ENCODE data around the gene ADCYAP1.
A peak's percentile ranks its signal among the peaks of the same experiment; 100 is the strongest.
"Not testable (repeated sequence)": the region's sequence is repeated elsewhere in the genome, so short reads cannot be mapped to it uniquely, and the experiment has no call there.

Gene ADCYAP1

GRCh38 chr18:904218-905090 lies at the start of gene ADCYAP1:
Gene ADCYAP1, plus strand, starts transcription at chr18:904871. Its CDS starts 516 bp downstream, at chr18:905387.
- no peak for DNase-seq (ENCODE audit: low spot score)

DNA sequence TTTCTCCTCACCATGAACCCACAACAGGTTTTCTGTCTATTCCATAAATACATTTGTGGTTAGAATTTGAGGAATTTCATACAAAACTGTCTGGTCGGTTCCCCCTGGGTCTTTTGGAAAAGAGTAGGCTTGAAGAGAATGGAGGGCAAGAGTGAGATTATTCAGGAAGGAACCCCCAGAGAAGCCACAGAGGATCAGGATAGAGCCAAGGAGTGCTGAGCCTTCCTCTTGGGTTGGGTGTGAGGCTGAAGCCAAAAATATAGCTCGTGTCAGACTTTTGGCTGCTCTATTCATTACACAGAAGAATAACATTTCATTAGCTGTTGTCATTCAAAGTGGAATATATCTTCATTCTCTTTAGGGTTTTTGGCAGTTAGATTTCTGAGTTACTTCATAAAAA lies 46.7 kb upstream of the ADCYAP1 start:
- DNase-seq (ENCODE audit: low spot score) = no peak

- DNase-seq (ENCODE audit: low spot score) = peak; percentile 87
Observed at GRCh38 chr18:864872-865273, 39.8 kb upstream of the ADCYAP1 start.

GRCh38 chr18:867257-867656 lies 37.4 kb upstream of the ADCYAP1 start:
- no peak for DNase-seq (ENCODE audit: low spot score)

DNA sequence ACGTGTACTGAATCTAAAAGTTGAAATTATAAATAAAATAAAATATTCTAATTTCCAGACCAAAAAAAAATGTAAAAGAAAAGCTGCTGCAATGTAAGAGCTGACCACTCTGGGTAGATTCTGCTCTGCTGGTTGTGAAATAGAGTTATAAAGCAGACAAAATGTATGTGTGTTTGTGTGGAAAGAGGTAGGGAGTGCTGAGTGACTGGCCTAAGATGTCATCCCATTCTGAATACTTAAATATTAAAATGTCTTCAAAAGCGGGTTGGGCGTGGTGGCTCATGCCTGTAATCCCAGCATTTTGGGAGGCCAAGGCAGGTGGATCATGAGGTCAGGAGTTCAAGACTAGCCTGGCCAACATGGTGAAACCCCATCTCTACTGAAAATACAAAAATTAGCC lies 31.2 kb upstream of the ADCYAP1 start:
- DNase-seq (ENCODE audit: low spot score) = not testable (repeated sequence)

DNA sequence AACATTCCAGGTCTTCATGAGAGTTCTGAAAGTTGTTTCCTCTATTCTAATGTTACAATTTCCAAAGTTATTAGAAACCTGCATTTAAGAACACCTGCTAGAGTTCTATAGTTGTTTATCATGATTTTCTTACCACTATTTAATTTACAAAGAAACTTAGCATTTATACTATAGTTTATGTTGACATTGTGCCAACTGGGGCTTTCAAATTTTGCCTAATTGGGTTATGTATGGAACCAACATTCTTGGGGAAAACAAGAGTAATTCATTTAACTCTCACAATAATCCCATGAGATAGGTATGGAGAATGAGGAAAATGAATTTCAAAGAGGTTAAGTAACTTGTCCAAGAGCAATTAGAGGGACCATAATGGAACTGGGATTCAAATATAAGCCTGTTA lies 28.8 kb upstream of the ADCYAP1 start:
- no peak for DNase-seq (ENCODE audit: low spot score)

- DNase-seq (ENCODE audit: low spot score) = no peak
Observed at GRCh38 chr18:877238-877637, 27.4 kb upstream of the ADCYAP1 start.

DNA sequence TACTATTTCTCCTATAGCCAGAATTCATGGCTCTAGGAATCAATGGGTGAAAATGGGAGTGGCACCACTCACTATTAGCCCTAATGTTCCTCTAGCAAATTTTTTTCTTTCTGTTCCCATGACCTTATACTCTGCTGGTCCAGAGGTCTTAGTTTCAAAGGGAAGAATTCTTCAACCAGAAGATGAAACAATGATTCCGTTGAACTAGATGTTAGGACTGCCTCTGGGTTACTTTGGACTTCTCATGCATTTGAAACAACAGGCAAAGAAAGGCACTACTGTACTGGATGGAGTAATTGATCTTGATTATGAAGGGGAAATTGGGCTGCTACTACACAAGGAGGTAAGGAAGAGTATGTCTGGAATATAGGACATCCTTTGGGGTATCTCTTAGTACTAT lies 18.6 kb upstream of the ADCYAP1 start:
- DNase-seq (ENCODE audit: low spot score) = no peak

DNA sequence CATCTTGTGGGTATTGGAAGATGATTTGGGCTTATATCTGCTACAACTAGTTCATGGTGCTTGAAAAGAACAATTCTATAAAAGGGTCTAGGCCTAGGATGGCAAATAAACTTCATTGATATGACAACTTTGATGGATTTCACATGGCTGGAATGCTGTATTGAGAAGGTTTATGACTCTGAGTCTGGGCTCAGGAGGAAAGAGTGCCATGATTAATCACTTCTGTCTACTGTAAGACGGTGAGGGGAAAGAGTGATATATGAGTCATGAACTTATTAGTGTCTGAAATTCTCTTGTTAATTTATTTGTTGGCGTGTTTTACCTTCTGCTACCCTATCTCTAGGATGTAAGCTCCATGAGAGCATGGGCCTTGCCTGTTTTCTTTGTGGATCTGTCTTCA lies 17.0 kb upstream of the ADCYAP1 start:
- DNase-seq (ENCODE audit: low spot score) = no peak

DNA sequence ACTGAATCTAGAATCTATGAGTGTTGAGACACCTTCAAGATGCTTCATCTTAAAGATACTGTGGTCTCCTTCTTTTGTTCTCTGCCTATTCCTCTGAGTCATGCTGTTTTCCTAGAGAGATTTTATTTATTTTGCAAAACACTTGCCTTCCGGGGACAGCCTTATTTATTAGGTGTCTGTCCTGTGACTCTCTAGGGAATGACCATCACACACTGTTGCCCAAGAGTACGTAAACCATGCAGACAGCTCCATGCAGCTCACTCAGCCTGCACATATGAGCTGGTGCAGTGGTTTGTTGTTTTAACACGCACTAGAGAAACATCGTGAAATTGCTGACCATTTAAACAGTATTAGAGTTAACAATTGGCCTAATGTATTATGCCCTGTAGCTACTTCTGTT lies 12.4 kb upstream of the ADCYAP1 start:
- DNase-seq (ENCODE audit: low spot score) = no peak

- no peak for DNase-seq (ENCODE audit: low spot score)
Observed at GRCh38 chr18:896315-896714, 8.4 kb upstream of the ADCYAP1 start.

DNA sequence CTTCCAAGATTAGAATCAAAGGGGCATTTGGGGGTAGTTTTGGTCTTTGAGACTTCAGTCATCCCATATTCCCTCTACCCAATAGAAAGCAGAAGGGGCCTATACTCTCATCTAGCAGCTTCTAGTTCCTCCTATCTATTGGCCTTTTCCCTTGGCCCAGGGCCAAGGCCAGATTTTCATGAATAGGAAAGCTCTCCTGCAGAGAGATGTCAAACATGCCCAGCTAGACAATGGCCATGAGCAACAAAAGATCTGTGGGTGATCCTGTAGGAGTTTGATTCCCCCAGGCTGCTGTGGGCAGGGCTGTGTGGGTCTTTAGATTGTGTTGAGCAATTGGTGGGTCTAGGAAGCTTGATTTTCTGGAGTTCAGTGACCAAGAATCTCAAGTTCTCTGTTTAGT lies 2.9 kb upstream of the ADCYAP1 start:
- no peak for DNase-seq (ENCODE audit: low spot score)

DNA sequence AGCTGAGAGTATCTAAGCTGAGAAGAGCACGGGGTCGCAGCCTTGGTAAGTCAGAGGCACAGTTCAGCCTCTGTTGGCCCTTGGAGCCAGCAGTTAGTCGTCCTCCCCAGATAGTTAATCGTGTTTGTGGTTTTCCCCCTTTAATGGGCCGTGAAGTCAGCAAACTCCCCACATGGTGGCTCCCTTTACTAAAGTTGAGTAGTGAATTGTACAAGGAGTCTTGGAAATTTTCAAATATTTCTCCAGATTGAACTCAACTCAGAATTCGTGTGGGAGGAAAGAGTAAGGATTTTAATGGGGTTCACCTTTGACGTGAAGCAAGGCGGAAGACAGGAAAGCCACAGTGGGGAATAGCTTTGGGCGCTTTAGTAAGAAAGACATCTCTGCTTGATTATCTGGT lies 2.4 kb upstream of the ADCYAP1 start:
- DNase-seq (ENCODE audit: low spot score) = peak; percentile 13

GRCh38 chr18:903701-904100 lies 970 bp upstream of the ADCYAP1 start:
- DNase-seq (ENCODE audit: low spot score) = peak; percentile 24

GRCh38 chr18:905307-905947 lies 756 bp downstream of the ADCYAP1 start:
- no peak for DNase-seq (ENCODE audit: low spot score)

- DNase-seq (ENCODE audit: low spot score) = no peak
Observed at GRCh38 chr18:905948-906415, 1.3 kb downstream of the ADCYAP1 start.

GRCh38 chr18:906416-907114 lies 1.9 kb downstream of the ADCYAP1 start:
- DNase-seq (ENCODE audit: low spot score) = no peak

DNA sequence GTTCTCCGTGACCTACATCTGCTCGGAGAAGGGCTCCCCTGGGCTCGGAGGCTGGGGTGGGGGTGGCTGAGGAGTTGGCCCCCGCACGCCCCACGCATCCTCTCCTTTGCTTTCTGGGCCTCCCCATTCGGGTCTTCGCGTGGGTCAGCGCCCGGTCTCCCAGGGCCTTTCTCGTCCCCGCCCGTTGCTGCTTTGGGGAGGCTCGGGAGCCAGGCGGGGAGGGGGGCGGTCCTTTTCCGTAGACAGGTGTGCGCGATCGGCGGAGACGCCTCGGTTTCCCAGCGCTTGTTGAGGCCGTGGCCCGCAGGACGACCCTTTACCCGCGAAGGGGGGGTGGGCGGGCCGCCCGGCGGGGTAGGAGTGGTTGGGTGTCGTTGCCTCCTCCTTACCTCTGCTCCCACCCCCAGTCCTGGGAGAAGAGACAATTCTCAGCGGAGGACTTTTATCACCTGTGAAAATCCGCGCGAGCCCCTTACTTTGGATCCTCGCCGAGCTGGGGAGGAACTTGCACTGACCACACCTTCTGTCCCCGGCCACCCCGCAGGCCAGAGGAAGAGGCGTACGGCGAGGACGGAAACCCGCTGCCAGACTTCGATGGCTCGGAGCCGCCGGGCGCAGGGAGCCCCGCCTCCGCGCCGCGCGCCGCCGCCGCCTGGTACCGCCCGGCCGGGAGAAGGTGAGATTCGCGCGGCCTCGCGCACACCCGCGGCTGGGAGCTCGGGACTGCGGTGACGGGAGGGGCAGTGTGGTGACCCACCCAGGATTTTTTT lies 2.6 kb downstream of the ADCYAP1 start:
- DNase-seq (ENCODE audit: low spot score) = no peak

DNA sequence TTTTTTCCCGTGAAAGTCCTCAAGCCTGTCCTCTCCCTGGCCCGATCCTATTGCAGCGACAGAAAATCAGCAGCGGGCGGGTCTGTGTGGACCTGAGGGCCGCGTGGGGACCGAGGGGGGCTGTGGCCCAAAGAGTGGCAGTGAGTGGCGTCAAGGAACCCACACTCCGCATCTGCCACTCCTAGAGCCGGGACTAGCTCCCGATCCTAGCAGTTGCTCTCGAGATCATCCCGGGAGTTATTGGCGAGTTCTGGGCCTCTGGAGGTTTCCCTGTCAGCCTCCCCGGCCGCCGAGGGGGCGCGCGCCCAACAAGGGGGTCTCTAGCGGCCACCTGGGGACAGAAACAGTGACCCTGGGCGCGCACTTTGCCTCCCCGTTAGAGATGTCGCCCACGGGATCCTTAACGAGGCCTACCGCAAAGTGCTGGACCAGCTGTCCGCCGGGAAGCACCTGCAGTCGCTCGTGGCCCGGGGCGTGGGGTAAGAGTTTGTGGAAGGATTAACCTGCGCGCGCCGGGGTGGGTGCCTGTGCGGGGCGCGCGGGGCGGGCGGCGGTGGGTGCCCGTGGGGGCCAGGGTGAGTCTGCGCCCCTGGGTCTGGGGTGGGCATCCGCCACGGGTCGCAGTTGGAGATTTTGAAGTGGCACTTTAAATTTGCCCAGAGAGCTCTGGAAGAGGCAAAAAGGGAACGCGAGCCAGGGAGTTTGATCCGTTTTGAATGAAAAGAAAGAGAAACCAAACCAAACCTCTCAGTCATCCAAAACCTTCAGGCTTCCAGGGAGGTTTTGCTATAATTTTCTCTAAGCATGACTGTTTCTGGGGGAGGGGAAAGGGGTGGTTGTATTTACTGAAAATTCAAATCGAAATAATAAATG lies 3.5 kb downstream of the ADCYAP1 start:
- no peak for DNase-seq (ENCODE audit: low spot score)

DNA sequence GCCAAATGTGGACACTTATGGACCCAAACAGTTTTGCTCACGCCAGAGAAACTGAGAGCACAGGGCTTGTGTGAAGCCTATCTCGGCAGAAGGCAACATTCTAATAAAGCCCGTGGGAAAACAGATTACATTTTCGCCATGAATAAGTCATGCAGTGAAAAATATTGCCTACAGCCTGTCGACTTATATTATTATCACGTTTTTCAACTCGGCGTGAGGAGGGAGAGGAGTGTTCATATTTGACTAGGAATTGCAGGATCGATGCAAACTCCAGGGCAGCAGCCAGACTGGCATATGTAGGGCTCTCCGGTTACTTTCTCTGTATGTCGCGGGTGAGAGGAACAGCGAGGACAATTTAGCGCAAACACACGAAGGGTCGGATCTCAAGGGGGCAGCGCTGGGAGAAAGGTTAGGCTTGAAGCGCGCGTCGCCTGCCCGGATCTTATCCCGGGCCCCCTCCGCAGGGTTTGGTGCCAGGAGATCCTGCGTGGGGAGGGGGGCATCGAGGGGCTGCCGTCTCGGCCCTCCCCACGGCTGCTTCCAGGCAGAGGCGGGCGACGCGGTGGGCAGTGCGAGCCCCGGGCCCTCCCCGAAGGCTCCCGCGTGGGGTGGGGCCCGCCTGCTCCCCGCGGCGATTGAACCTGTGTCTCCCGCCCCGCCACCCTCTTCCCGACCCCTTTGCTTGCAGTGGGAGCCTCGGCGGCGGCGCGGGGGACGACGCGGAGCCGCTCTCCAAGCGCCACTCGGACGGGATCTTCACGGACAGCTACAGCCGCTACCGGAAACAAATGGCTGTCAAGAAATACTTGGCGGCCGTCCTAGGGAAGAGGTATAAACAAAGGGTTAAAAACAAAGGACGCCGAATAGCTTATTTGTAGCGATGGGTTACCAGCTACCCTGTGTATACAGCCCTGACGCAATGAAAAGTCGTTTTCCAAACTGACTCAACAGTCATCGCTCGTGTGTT lies 4.4 kb downstream of the ADCYAP1 start:
- DNase-seq (ENCODE audit: low spot score) = no peak
